Measurements from ENCODE around the gene ESPNL.

ESPNL gene

GRCh38 chr2:238077292-238077691 is 22.8 kb upstream of the ESPNL start:
- no peak overlapping the region for H3K4me3 ChIP-seq (ENCODE audit: low read depth, low read length)

GRCh38 chr2:238079874-238080327 is 20.2 kb upstream of the ESPNL start:
- H3K4me3 ChIP-seq (ENCODE audit: low read depth, low read length), result no peak overlapping the region

- H3K4me3 ChIP-seq (ENCODE audit: low read depth, low read length), result no peak overlapping the region
These were observed 19.6 kb upstream of the ESPNL start for GRCh38 chr2:238080518-238080917.

- H3K4me3 ChIP-seq (ENCODE audit: low read depth, low read length), result no peak overlapping the region
These were observed 19.0 kb upstream of the ESPNL start for GRCh38 chr2:238081150-238081549.

- no peak overlapping the region for H3K4me3 ChIP-seq (ENCODE audit: low read depth, low read length)
These were observed 18.6 kb upstream of the ESPNL start for GRCh38 chr2:238081561-238081960.

GRCh38 chr2:238082151-238082550 is 18.0 kb upstream of the ESPNL start:
- H3K4me3 ChIP-seq (ENCODE audit: low read depth, low read length), result no peak overlapping the region

GRCh38 chr2:238082827-238083226 is 17.3 kb upstream of the ESPNL start:
- H3K4me3 ChIP-seq (ENCODE audit: low read depth, low read length), result no peak overlapping the region

- no peak overlapping the region for H3K4me3 ChIP-seq (ENCODE audit: low read depth, low read length)
These were observed 16.2 kb upstream of the ESPNL start for GRCh38 chr2:238083919-238084318.

GRCh38 chr2:238084761-238085160 is 15.4 kb upstream of the ESPNL start:
- H3K4me3 ChIP-seq (ENCODE audit: low read depth, low read length), result no peak overlapping the region

- H3K4me3 ChIP-seq (ENCODE audit: low read depth, low read length), result no peak overlapping the region
These were observed 14.2 kb upstream of the ESPNL start for GRCh38 chr2:238085899-238086298.

- no peak overlapping the region for H3K4me3 ChIP-seq (ENCODE audit: low read depth, low read length)
These were observed 12.9 kb upstream of the ESPNL start for GRCh38 chr2:238087211-238087610.

- no peak overlapping the region for H3K4me3 ChIP-seq (ENCODE audit: low read depth, low read length)
These were observed 9.3 kb upstream of the ESPNL start for GRCh38 chr2:238090887-238091286.

- no peak overlapping the region for H3K4me3 ChIP-seq (ENCODE audit: low read depth, low read length)
These were observed 8.6 kb upstream of the ESPNL start for GRCh38 chr2:238091436-238092060.

GRCh38 chr2:238092486-238093035 is 7.6 kb upstream of the ESPNL start:
- H3K4me3 ChIP-seq (ENCODE audit: low read depth, low read length), result no peak overlapping the region

GRCh38 chr2:238093181-238094140 is 6.7 kb upstream of the ESPNL start:
- no peak overlapping the region for H3K4me3 ChIP-seq (ENCODE audit: low read depth, low read length)

GRCh38 chr2:238094438-238095022 is 5.6 kb upstream of the ESPNL start:
- no peak overlapping the region for H3K4me3 ChIP-seq (ENCODE audit: low read depth, low read length)

- no peak overlapping the region for H3K4me3 ChIP-seq (ENCODE audit: low read depth, low read length)
These were observed 5.0 kb upstream of the ESPNL start for GRCh38 chr2:238095143-238095542.

GRCh38 chr2:238096311-238097011 is 3.7 kb upstream of the ESPNL start:
- no peak overlapping the region for H3K4me3 ChIP-seq (ENCODE audit: low read depth, low read length)

GRCh38 chr2:238097201-238097987 is 2.7 kb upstream of the ESPNL start:
- no peak overlapping the region for H3K4me3 ChIP-seq (ENCODE audit: low read depth, low read length)
